ENCODE data around the gene FAHD1.

Gene FAHD1

GRCh38 chr16:1817716-1818115 is 9.3 kb upstream of the FAHD1 start:
- Histone ChIP-seq H3K4me3 (ENCODE audit: low read depth, low read length) (no peak overlapping the region), H3K9me3 (ENCODE audit: control insufficient read depth, low read length) (no peaks in the 10 kb centered on the region), H3K36me3 (ENCODE audit: control insufficient read depth, insufficient read depth, low read length) (no peaks in the 10 kb centered on the region), H3K79me2 (peaks cover 29% of the 10 kb centered on the region), H3K27ac (no peak overlapping the region), H3K4me2 (ENCODE audit: low read length) (no peak overlapping the region), H3K9ac (no peak overlapping the region), H3K27me3 (ENCODE audit: control insufficient read depth, insufficient read depth, low read length) (no peaks in the 10 kb centered on the region), H3K4me1 (no peaks in the 10 kb centered on the region), H2AFZ (no peak overlapping the region)
- TF ChIP-seq, protein P1, sequence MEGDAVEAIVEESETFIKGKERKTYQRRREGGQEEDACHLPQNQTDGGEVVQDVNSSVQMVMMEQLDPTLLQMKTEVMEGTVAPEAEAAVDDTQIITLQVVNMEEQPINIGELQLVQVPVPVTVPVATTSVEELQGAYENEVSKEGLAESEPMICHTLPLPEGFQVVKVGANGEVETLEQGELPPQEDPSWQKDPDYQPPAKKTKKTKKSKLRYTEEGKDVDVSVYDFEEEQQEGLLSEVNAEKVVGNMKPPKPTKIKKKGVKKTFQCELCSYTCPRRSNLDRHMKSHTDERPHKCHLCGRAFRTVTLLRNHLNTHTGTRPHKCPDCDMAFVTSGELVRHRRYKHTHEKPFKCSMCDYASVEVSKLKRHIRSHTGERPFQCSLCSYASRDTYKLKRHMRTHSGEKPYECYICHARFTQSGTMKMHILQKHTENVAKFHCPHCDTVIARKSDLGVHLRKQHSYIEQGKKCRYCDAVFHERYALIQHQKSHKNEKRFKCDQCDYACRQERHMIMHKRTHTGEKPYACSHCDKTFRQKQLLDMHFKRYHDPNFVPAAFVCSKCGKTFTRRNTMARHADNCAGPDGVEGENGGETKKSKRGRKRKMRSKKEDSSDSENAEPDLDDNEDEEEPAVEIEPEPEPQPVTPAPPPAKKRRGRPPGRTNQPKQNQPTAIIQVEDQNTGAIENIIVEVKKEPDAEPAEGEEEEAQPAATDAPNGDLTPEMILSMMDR (IDR thresholded peaks at IDR 0.05), result no peak

DNA sequence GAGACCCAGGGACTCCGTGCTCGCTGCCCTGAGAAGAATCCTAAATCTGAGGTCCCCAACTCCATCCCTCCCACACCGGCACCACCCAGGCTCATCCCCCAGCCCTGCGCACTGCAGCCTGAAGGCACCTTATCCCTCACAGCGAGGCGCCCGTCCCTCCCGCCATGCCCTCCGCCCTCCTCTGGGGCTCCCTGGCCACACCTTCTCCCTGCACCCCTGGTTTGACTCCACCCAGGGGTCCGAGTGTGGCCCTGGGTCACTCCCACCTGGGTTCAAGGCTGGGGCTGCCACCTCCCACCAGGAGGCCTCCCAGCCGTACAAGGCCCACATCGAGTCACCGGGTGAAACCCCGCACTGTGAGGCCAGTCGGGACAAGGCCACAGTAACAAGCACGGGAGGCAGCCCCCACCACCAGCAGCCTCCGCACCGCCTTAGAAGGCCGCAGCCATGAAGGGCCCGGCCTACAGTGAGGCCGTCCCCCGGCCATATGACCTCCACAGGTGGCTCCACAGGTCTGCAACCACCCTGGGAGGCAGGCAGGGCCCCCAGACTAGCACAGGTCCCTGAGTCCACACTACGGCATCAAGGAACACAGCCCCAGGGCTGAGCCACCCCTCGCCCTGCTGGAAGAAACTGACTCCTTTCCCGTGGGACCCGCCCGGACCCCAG is 8.7 kb upstream of the FAHD1 start:
- H3K79me2 ChIP-seq, result peaks cover 34% of the 10 kb centered on the region
- H3K27ac ChIP-seq, result no peak overlapping the region
- H3K27me3 ChIP-seq (ENCODE audit: control insufficient read depth, insufficient read depth, low read length), result no peaks in the 10 kb centered on the region
- TF ChIP-seq, protein P1 (IDR thresholded peaks at IDR 0.05), result no peak
- no peak overlapping the region for H3K9ac ChIP-seq
- no peaks in the 10 kb centered on the region for H3K9me3 ChIP-seq (ENCODE audit: control insufficient read depth, low read length)
- H3K36me3 ChIP-seq (ENCODE audit: control insufficient read depth, insufficient read depth, low read length), result no peaks in the 10 kb centered on the region
- H2AFZ ChIP-seq, result no peak overlapping the region
- no peak overlapping the region for H3K4me2 ChIP-seq (ENCODE audit: low read length)
- no peaks in the 10 kb centered on the region for H3K4me1 ChIP-seq
- no peak overlapping the region for H3K4me3 ChIP-seq (ENCODE audit: low read depth, low read length)

DNA sequence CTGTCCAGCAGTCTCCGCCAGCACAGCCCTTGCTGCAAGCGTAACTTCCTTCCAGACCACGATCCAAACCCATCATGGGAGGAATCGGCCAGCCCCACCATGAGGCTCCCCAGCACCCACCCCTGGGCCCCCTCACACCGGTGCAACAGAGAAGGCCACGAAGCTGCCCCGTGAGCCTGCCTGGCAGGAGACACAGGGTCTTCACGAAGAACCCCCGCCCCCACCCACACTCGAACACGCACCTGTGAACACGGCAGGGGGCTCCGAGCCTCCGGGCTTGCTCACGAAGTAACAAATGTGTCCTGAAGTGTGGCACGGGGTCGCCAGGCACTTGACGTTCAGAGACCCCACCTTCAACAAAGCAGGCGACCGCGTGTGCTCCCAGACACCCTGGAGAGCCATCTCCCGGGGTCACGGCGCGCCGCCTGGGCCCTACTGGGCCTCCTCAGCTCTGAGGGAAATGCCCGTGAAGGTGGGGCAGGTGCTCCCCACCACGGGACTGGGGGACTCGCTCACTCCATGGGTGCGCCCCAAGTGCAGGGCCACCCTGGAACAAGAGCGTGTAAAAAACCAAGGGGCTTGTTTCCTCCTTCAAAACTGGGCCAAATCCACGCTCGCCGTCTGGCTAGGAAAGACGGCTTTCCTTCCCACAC is 8.0 kb upstream of the FAHD1 start:
- H3K27me3 ChIP-seq (ENCODE audit: control insufficient read depth, insufficient read depth, low read length), result no peaks in the 10 kb centered on the region
- no peaks in the 10 kb centered on the region for H3K4me1 ChIP-seq
- no peak overlapping the region for H3K9ac ChIP-seq
- H3K36me3 ChIP-seq (ENCODE audit: control insufficient read depth, insufficient read depth, low read length), result no peaks in the 10 kb centered on the region
- H3K79me2 ChIP-seq, result peaks cover 37% of the 10 kb centered on the region
- no peak overlapping the region for H3K4me3 ChIP-seq (ENCODE audit: low read depth, low read length)
- H3K9me3 ChIP-seq (ENCODE audit: control insufficient read depth, low read length), result no peaks in the 10 kb centered on the region
- H2AFZ ChIP-seq, result no peak overlapping the region
- no peak overlapping the region for H3K4me2 ChIP-seq (ENCODE audit: low read length)
- TF ChIP-seq, protein P1 (IDR thresholded peaks at IDR 0.05), result no peak
- no peak overlapping the region for H3K27ac ChIP-seq

DNA sequence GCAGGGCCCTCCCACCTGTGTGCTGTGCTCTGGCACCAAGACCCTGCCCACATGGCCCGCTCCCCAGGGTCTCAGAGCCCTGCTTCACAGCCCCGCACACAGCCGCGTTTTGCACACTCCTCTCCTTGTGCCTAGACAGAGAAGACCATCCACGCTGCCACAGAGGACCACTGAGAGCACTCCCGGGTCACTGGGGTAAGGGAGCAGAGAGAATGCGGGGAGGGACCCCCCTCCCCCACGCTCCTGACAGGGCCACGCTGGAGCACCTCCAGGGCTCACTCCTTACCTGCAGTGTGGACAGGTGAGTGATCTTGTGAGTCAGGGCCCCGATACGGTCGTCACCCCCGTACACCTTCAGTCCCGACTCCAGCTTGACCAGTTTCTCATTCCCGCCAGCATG is 7.4 kb upstream of the FAHD1 start:
- no peak overlapping the region for H3K27ac ChIP-seq
- no peaks in the 10 kb centered on the region for H3K9me3 ChIP-seq (ENCODE audit: control insufficient read depth, low read length)
- H3K79me2 ChIP-seq, result peaks cover 42% of the 10 kb centered on the region
- H3K4me3 ChIP-seq (ENCODE audit: low read depth, low read length), result no peak overlapping the region
- no peak overlapping the region for H3K9ac ChIP-seq
- H3K4me1 ChIP-seq, result no peaks in the 10 kb centered on the region
- no peaks in the 10 kb centered on the region for H3K36me3 ChIP-seq (ENCODE audit: control insufficient read depth, insufficient read depth, low read length)
- no peak overlapping the region for H3K4me2 ChIP-seq (ENCODE audit: low read length)
- no peaks in the 10 kb centered on the region for H3K27me3 ChIP-seq (ENCODE audit: control insufficient read depth, insufficient read depth, low read length)
- H2AFZ ChIP-seq, result no peak overlapping the region
- TF ChIP-seq, protein P1 (IDR thresholded peaks at IDR 0.05), result no peak

Data from parathyroid adenoma (tissue), 2 donors.